HG03196 (cell line): ENCODE data around the gene YWHAH.

ENCODE experiments used
- ATAC-seq: cut with Tn5 transposase; IDR thresholded peaks from one replicate; pipeline ENCODE4 v1.9.1; 2021; ENCODE audit not compliant: unreplicated experiment

YWHAH gene

GRCh38 chr22:31943978-31944699 lies at the start of gene YWHAH:
YWHAH (plus strand) TSS chr22:31944535; CDS start chr22:31944734, 199 bp downstream.
- peak; percentile 59 for ATAC-seq

- ATAC-seq = no peak
These were observed 48.8 kb upstream of the YWHAH start for GRCh38 chr22:31895411-31896123.

- no peak for ATAC-seq
These were observed 47.9 kb upstream of the YWHAH start for GRCh38 chr22:31896472-31896871.

GRCh38 chr22:31897842-31898805 lies 46.2 kb upstream of the YWHAH start:
- no peak for ATAC-seq

GRCh38 chr22:31898926-31899325 lies 45.4 kb upstream of the YWHAH start:
- ATAC-seq = no peak

- ATAC-seq = no peak
These were observed 44.7 kb upstream of the YWHAH start for GRCh38 chr22:31899669-31900068.

- no peak for ATAC-seq
These were observed 42.8 kb upstream of the YWHAH start for GRCh38 chr22:31901388-31902137.

- ATAC-seq = no peak
These were observed 39.7 kb upstream of the YWHAH start for GRCh38 chr22:31904651-31905050.

- ATAC-seq = no peak
These were observed 39.0 kb upstream of the YWHAH start for GRCh38 chr22:31905356-31905755.

GRCh38 chr22:31906086-31906485 lies 38.2 kb upstream of the YWHAH start:
- ATAC-seq = no peak

- no peak for ATAC-seq
These were observed 37.8 kb upstream of the YWHAH start for GRCh38 chr22:31906569-31906968.

GRCh38 chr22:31909977-31910376 lies 34.4 kb upstream of the YWHAH start:
- ATAC-seq = no peak

GRCh38 chr22:31911565-31912406 lies 32.5 kb upstream of the YWHAH start:
- no peak for ATAC-seq

GRCh38 chr22:31912407-31912743 lies 32.0 kb upstream of the YWHAH start:
- ATAC-seq = no peak

- ATAC-seq = no peak
These were observed 28.7 kb upstream of the YWHAH start for GRCh38 chr22:31915586-31915985.

- ATAC-seq = no peak
These were observed 27.0 kb upstream of the YWHAH start for GRCh38 chr22:31917227-31917921.

GRCh38 chr22:31919730-31920129 lies 24.6 kb upstream of the YWHAH start:
- no peak for ATAC-seq

GRCh38 chr22:31920306-31920705 lies 24.0 kb upstream of the YWHAH start:
- no peak for ATAC-seq

- no peak for ATAC-seq
These were observed 23.2 kb upstream of the YWHAH start for GRCh38 chr22:31921106-31921505.
